ENCODE results near the gene AQP7. TPM values are rescaled to one million over a fixed set of nuclear protein-coding genes. Genes with fewer than 3 reads are reported as not detected.
A peak's percentile ranks its signal among the peaks of the same experiment; 100 is the strongest.

The AQP7 gene
- total RNA-seq, 2 experiments from 2014 or later = 2.2 TPM; not detected in 1

DNA sequence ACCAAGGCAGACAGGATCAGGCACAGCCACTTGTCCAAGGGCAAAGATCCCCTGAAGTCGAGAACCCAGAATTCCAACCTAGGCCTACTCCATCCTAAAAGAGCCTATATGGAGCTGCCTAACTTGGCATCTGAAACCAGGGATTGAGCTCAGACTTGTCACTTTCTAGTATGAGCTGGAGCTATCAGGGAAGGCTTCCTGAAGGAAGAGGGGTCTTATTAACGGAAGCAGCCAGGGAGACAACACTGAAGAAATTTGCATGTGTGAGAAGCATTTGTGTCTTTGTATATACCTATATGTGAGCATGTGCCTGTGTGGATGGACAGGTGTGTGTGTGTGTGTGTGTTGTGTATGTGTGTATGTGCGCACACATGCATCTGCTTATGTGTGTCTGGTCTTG is 4.7 kb upstream of the AQP7 start:
- H4K20me1 ChIP-seq (ENCODE audit: insufficient read depth, low read length) = no peaks in the 10 kb centered on the region
- TF ChIP-seq EZH2phosphoT487 (IDR thresholded peaks at IDR 0.05; ENCODE audit: borderline replicate concordance, low read depth, low read length) = no peak
- TF ChIP-seq, protein P1, sequence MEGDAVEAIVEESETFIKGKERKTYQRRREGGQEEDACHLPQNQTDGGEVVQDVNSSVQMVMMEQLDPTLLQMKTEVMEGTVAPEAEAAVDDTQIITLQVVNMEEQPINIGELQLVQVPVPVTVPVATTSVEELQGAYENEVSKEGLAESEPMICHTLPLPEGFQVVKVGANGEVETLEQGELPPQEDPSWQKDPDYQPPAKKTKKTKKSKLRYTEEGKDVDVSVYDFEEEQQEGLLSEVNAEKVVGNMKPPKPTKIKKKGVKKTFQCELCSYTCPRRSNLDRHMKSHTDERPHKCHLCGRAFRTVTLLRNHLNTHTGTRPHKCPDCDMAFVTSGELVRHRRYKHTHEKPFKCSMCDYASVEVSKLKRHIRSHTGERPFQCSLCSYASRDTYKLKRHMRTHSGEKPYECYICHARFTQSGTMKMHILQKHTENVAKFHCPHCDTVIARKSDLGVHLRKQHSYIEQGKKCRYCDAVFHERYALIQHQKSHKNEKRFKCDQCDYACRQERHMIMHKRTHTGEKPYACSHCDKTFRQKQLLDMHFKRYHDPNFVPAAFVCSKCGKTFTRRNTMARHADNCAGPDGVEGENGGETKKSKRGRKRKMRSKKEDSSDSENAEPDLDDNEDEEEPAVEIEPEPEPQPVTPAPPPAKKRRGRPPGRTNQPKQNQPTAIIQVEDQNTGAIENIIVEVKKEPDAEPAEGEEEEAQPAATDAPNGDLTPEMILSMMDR (conservative IDR thresholded peaks at IDR 0.05; ENCODE audit: low read length) = no peak
- H3K9me2 ChIP-seq (ENCODE audit: insufficient read depth, low read length) = no peaks in the 10 kb centered on the region
- DNase-seq (ENCODE audit: low spot score) = no peak
- H3K36me3 ChIP-seq (ENCODE audit: insufficient read depth, low read length) = no peaks in the 10 kb centered on the region
- H3K4me2 ChIP-seq (ENCODE audit: low read length) = no peak overlapping the region
- H3K4me3 ChIP-seq (ENCODE audit: low read depth, low read length, poor library complexity, severe bottlenecking) = no peak overlapping the region
- no TSS peak for BruUV-seq (replicated peaks)
- H3K4me1 ChIP-seq (ENCODE audit: insufficient read depth, low read length, poor library complexity, severe bottlenecking) = no peaks in the 10 kb centered on the region
- H3K27ac ChIP-seq (ENCODE audit: low read depth, low read length, poor library complexity, severe bottlenecking) = no peak overlapping the region
- H3K9me3 ChIP-seq (ENCODE audit: low read length) = no peaks in the 10 kb centered on the region
- H3K79me2 ChIP-seq (ENCODE audit: insufficient read depth, low read depth, low read length) = no peaks in the 10 kb centered on the region
- no peak overlapping the region for H2AFZ ChIP-seq (ENCODE audit: low read length)
- ChIA-PET CTCF (ENCODE audit: unreplicated experiment) (interaction anchor here (0.9 kb wide), 1 partner anchor 40 kb away, joined by 8 read pairs; the partner anchor contains the start of gene AQP3), POLR2A (interaction anchor here (1.1 kb wide), 1 partner anchor 41 kb away, joined by 3 read pairs; the partner anchor contains the start of gene AQP3)
- intact Hi-C loops (cut with micrococcal nuclease; ENCODE audit: unreplicated experiment) = no loop called here

- peak; percentile 13 for DNase-seq (ENCODE audit: low spot score)
- Histone ChIP-seq H4K20me1 (ENCODE audit: insufficient read depth, low read length) (no peaks in the 10 kb centered on the region), H3K9me2 (ENCODE audit: insufficient read depth, low read length) (no peaks in the 10 kb centered on the region), H3K79me2 (ENCODE audit: insufficient read depth, low read depth, low read length) (no peaks in the 10 kb centered on the region), H3K4me1 (ENCODE audit: insufficient read depth, low read length, poor library complexity, severe bottlenecking) (no peaks in the 10 kb centered on the region), H3K27ac (ENCODE audit: low read depth, low read length, poor library complexity, severe bottlenecking) (no peak overlapping the region), H3K9me3 (ENCODE audit: low read length) (no peaks in the 10 kb centered on the region), H2AFZ (ENCODE audit: low read length) (no peak overlapping the region), H3K4me2 (ENCODE audit: low read length) (no peak overlapping the region), H3K36me3 (ENCODE audit: insufficient read depth, low read length) (no peaks in the 10 kb centered on the region), H3K4me3 (ENCODE audit: low read depth, low read length, poor library complexity, severe bottlenecking) (no peak overlapping the region)
- BruUV-seq (replicated peaks) = no TSS peak
- ChIA-PET CTCF (ENCODE audit: unreplicated experiment) (no interaction called here), POLR2A (interaction anchor here (0.8 kb wide), 1 partner anchor 28 kb away, joined by 3 read pairs; no protein-coding TSS in a partner anchor)
- intact Hi-C loops (cut with micrococcal nuclease; ENCODE audit: unreplicated experiment) = loop anchor here (5.0 kb wide), 1 partner anchor 112 kb away; no protein-coding TSS in a partner anchor
- no peak for TF ChIP-seq EZH2phosphoT487 (IDR thresholded peaks at IDR 0.05; ENCODE audit: borderline replicate concordance, low read depth, low read length)
- TF ChIP-seq, protein P1 (conservative IDR thresholded peaks at IDR 0.05; ENCODE audit: low read length) = no peak
Measured at GRCh38 chr9:33404788-33405362, 2.5 kb upstream of the AQP7 start.
